Tibial artery (tissue), 4 donors: ENCODE data around the gene TDRD9.

Experiments
- DNase-seq, 2 donors: peaks; one replicate each; pipeline ENCODE4 v3.0.0-alpha.2; 2019
- H3K27ac ChIP-seq, 2 donors: fragments of 200-600 bp; sonication (generic) in 1 of 2; 1 replicate in 1 of 2; 2 replicates in 1 of 2; pipeline ENCODE4 v1.5.1; 2018 to 2019; ENCODE audit warnings: mild to moderate bottlenecking in 1 of 2
- H3K27me3 ChIP-seq, 2 donors: fragments of 200-600 bp; sonication (generic) in 1 of 2; one replicate each; pipeline versions ENCODE4 v1.5.1 to v1.6.0; 2016 to 2019
- H3K36me3 ChIP-seq, 3 donors: fragments of 200-600 bp; sonication (generic) in 2 of 3; one replicate each; pipeline ENCODE4 v1.5.1; 2016 to 2019; ENCODE audit warnings: mild to moderate bottlenecking in 2 of 3
- H3K4me1 ChIP-seq, 4 donors: fragments of 200-600 bp; sonication (generic) in 2 of 4; 1 replicate in 3 of 4; 2 replicates in 1 of 4; pipeline ENCODE4 v1.5.1; 2016 to 2019
- H3K4me3 ChIP-seq, 2 donors: fragments of 200-600 bp; sonication (generic) in 1 of 2; 1 replicate in 1 of 2; 2 replicates in 1 of 2; pipeline ENCODE4 v1.5.1; 2018 to 2019; ENCODE audit warnings: mild to moderate bottlenecking in 2 of 2
- H3K9me3 ChIP-seq, 3 donors: fragments of 200-600 bp; sonication (generic) in 1 of 3; one replicate each; pipeline ENCODE4 v1.5.1; 2016 to 2019
- CTCF ChIP-seq, 2 experiments: fragments of 200-600 bp in 1 of 2; fragments of 450-650 bp in 1 of 2; IDR thresholded peaks; one replicate each; pipeline ENCODE4 v1.5.1; 2017 to 2019; ENCODE audit warnings: antibody characterized with exemption in 2 of 2, mild to moderate bottlenecking in 1 of 2, moderate library complexity in 1 of 2
- intact Hi-C: fragments of 100-400 bp; cut with DNase I; formaldehyde crosslinking; loops from one replicate; pipeline ENCODE4 v1.15.0; 2023; ENCODE audit warnings: low total_unique reads

Gene TDRD9

GRCh38 chr14:104037903-104038302 lies 109.6 kb downstream of the TDRD9 start:
- no peak overlapping the region for H3K4me3 ChIP-seq
- no peak for DNase-seq
- H3K36me3 ChIP-seq: no peaks in the 10 kb centered on the region
- peaks cover 0 to 13% of the 10 kb centered on the region in 2 donors for H3K27me3 ChIP-seq
- no peak overlapping the region for H3K27ac ChIP-seq
- H3K9me3 ChIP-seq: no peaks in the 10 kb centered on the region
- H3K4me1 ChIP-seq: no peaks in the 10 kb centered on the region
- TF ChIP-seq CTCF (IDR thresholded peaks at IDR 0.05): no peak
- intact Hi-C loops: no loop called here

GRCh38 chr14:104039214-104039613 lies 111.0 kb downstream of the TDRD9 start:
- no peaks in the 10 kb centered on the region for H3K9me3 ChIP-seq
- H3K27me3 ChIP-seq: peaks cover 0 to 13% of the 10 kb centered on the region in 2 donors
- H3K4me1 ChIP-seq: no peaks in the 10 kb centered on the region
- no peaks in the 10 kb centered on the region for H3K36me3 ChIP-seq
- intact Hi-C loops: no loop called here
- no peak for DNase-seq
- no peak overlapping the region for H3K27ac ChIP-seq
- H3K4me3 ChIP-seq: no peak overlapping the region
- TF ChIP-seq CTCF (IDR thresholded peaks at IDR 0.05): no peak

GRCh38 chr14:104040539-104040938 lies 112.3 kb downstream of the TDRD9 start:
- no peaks in the 10 kb centered on the region for H3K9me3 ChIP-seq
- no peaks in the 10 kb centered on the region for H3K4me1 ChIP-seq
- H3K4me3 ChIP-seq: no peak overlapping the region
- intact Hi-C loops: no loop called here
- TF ChIP-seq CTCF (IDR thresholded peaks at IDR 0.05): no peak
- H3K27ac ChIP-seq: no peak overlapping the region
- no peaks in the 10 kb centered on the region for H3K36me3 ChIP-seq
- peaks cover 0 to 13% of the 10 kb centered on the region in 2 donors for H3K27me3 ChIP-seq
- DNase-seq: no peak

GRCh38 chr14:104041430-104042104 lies 113.3 kb downstream of the TDRD9 start:
- peaks cover 0 to 13% of the 10 kb centered on the region in 2 donors for H3K27me3 ChIP-seq
- DNase-seq: no peak
- no peaks in the 10 kb centered on the region for H3K9me3 ChIP-seq
- intact Hi-C loops: no loop called here
- H3K4me1 ChIP-seq: no peaks in the 10 kb centered on the region
- H3K36me3 ChIP-seq: no peaks in the 10 kb centered on the region
- no peak overlapping the region for H3K4me3 ChIP-seq
- no peak for TF ChIP-seq CTCF (IDR thresholded peaks at IDR 0.05)
- H3K27ac ChIP-seq: no peak overlapping the region

DNA sequence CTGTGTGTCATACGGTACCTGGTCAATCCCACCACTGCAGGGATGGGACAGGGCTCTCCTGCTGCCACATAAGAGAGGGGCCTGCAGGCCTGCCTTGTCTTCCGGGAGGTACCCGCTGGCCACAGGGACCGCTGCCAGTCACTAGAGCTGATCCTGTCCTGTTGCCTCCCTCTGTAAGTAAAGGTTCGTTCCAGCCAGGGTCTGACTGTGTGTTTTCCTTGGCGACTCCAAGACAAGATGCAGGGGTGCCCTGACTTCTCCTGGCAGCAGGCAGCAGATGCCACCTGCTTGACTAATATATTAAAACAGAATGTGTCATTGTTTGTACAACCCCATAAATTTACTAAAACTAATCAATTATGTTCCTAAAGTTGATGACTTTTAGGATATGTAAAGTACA lies 115.8 kb downstream of the TDRD9 start:
- intact Hi-C loops: no loop called here
- no peak overlapping the region for H3K4me3 ChIP-seq
- no peak overlapping the region for H3K27ac ChIP-seq
- peaks cover 0 to 7% of the 10 kb centered on the region in 2 donors for H3K27me3 ChIP-seq
- no peaks in the 10 kb centered on the region for H3K4me1 ChIP-seq
- DNase-seq: no peak
- no peak for TF ChIP-seq CTCF (IDR thresholded peaks at IDR 0.05)
- H3K9me3 ChIP-seq: no peaks in the 10 kb centered on the region
- H3K36me3 ChIP-seq: no peaks in the 10 kb centered on the region

DNA sequence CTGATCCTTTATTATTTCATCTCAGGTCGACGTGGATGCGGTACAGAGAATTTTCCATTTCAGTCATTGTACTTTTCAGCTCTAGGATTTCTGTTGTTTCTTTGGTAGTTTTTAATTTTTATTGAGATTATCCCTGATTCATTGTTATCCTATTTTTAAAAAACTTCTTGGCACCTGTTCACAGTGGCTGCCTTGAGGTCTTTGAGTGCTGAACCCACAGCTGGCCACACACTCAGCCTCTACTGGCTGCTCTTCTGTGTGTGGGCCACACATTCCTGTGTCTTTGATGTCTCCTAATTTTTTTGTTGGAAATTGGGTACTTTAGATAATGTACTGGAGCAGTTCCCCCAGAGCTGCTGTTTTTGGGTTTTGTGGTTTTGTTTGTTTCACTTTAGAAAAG lies 119.5 kb downstream of the TDRD9 start:
- intact Hi-C loops: no loop called here
- no peak for DNase-seq
- Histone ChIP-seq H3K27ac (no peak overlapping the region), H3K9me3 (no peaks in the 10 kb centered on the region), H3K36me3 (no peaks in the 10 kb centered on the region), H3K4me3 (no peak overlapping the region), H3K27me3 (peaks cover 0 to 8% of the 10 kb centered on the region in 2 donors), H3K4me1 (no peaks in the 10 kb centered on the region)
- no peak for TF ChIP-seq CTCF (IDR thresholded peaks at IDR 0.05)
